Forelimb muscle (tissue), 1 donor: ENCODE measurements around the gene TBC1D22A. TPM values are rescaled to one million over a fixed set of nuclear protein-coding genes. Genes with fewer than 3 reads are reported as not detected.

ENCODE experiments used
- DNase-seq: peaks from one replicate; pipeline ENCODE4 v3.0.0-alpha.2; 2013; ENCODE audit warnings: low read depth
- polyA plus RNA-seq: library from polyadenylated mRNA; unstranded; fragments of 120-200 nt; gene quantifications from one replicate; pipeline ENCODE4 v1.2.1, GENCODE V29; 2013; ENCODE audit not compliant: insufficient read length

The TBC1D22A gene
- polyA plus RNA-seq, 1 donor = 14.2 TPM

GRCh38 chr22:47200273-47201051 lies 438.0 kb downstream of the TBC1D22A start:
- DNase-seq = peak; percentile 26

DNA sequence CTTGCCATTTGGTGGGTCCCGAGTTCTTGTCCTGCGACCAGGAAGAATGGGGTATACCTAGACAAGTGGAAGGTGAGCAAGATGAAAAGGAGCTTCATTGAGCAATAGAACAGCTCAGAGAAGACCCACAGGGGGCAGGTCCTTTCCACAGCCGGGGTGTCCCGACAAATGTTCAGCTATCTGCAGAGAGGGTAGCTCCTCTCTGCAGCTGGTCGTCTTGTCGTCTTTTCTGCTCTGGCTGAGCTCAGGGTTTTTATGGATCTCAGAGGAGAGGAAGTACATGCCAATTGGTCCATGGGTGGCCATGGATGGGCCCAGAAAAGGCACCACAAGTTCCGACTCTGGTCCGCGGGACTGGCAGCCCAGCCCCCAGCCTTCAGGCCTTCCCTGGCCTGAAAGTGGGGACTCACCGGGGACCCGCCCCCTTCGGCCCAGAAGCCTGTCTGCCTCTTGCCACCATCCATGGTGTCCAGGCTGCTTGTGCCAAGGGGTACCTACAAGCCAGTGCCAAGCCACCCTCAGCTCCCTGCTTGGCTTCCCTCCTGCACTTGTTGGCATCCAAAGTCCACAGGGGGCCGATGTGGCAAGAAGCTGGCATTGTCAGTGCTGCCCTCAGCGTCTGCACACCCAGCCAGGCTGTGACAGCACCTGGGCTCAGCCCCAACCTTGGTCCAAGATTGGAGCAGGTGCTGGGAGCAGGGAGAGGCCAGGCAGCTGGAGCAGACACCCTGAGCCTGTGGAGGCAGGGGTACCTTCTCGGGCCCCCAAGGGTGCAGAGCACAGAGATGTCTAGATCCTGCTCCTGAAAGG lies 438.9 kb downstream of the TBC1D22A start:
- no peak for DNase-seq

- no peak for DNase-seq
Measured at GRCh38 chr22:47201996-47202818, 439.8 kb downstream of the TBC1D22A start.

- no peak for DNase-seq
Measured at GRCh38 chr22:47202819-47203553, 440.5 kb downstream of the TBC1D22A start.

DNA sequence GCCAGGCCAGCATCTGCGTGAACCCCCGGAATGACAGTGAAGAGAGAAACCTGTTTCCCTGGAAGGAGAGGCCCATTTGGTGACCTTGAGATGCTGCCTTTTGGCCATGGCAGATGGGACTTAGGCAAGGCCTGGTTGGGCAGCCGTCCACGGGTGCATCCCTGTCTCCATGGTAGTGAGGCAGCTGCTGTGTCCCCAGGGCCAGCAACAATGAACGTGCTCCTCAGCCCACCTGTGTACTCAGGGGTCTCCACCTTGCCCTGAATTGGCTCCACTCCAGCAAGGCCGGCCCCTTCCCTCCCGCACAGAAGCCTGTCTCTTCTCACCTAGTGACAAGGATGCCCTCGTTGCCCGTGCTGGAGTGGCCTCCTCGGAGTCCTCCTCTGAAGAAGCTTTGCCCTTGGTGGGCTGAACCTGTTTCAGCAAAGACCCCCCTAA lies 441.1 kb downstream of the TBC1D22A start:
- no peak for DNase-seq

DNA sequence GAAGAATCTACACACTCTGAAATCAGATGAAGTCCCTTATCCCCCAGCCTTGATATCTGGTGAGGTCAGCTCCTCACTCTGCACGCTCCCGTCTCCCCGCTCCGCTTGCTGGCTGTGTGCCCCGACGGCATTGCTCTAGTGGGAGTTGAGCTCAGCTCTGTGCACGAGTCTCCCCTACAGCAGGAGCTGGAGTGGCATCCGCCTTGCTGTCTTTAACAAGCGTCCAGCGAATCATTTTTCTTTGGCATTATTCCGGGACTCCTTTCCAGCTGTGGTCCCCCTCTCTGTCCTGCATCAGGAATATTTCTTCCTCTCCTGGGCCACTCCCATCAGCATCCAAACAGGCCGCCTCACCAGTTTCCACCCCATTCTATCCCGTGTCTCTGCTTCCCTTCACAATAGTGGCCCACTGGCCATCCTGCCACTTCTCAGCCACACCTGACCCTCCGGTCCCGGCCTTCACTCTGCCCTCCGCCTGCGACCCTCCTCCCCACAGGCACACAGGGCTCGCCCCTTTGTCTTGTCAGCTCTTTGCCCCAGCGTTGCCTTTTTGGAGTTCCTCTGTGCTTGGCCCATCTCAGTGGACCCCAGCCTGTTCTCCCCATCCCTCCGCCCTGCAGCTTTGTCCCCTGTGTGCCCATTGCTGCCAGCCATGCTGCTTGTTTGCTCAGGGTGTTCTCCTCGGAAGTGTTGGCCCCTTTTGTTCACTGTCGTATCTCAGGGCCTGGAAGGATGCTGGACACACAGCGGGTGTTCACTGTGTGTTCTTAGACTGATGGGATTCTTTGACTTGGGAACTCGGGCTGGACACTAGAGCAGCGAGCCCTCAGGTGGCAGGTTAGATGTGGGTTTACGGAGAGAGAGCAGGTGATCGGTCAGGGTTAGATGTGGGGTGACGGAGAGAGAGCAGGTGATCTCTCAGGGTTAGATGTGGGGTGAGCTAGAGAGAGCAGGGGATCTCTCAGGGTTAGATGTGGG lies 441.8 kb downstream of the TBC1D22A start:
- DNase-seq = no peak

- no peak for DNase-seq
Measured at GRCh38 chr22:47205081-47205491, 442.6 kb downstream of the TBC1D22A start.

DNA sequence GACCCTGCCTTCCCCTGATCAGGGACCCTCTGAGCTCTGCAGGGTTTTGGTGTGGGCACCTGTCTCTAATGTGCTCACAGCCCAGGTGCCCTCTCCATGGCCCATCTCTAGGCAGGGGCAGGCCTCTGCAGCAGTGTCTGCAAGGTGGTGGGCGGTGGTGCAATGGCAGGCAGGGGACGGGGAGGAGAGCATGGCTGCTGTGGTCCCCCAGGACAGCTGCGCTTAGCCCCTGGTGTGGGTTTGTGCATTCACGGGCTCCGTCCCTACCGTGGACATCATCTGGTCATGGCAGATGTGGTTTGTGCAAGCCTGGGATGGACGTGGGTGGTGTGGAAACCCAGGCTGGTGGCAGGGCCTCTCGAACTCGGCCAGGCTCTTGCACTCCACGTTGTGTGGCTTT lies 443.1 kb downstream of the TBC1D22A start:
- no peak for DNase-seq

DNA sequence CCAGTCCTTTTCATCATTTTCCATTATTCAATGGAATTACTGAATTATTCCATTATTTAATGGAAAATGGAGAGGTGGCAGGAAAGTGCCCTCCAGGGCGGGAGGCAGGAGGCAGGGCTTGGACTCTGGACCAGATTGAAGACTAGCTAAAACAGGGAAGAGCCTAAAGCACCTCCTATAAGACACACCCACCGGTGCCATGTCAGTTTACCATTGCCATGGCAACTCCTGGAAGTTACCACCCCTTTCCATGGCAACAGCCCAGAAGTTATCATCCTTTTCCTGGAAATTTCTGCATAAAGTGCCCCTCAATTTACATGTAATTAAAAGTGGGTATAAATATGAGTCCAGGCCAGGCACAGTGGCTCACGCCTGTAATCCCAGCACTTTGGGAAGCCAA lies 443.7 kb downstream of the TBC1D22A start:
- DNase-seq = no peak

DNA sequence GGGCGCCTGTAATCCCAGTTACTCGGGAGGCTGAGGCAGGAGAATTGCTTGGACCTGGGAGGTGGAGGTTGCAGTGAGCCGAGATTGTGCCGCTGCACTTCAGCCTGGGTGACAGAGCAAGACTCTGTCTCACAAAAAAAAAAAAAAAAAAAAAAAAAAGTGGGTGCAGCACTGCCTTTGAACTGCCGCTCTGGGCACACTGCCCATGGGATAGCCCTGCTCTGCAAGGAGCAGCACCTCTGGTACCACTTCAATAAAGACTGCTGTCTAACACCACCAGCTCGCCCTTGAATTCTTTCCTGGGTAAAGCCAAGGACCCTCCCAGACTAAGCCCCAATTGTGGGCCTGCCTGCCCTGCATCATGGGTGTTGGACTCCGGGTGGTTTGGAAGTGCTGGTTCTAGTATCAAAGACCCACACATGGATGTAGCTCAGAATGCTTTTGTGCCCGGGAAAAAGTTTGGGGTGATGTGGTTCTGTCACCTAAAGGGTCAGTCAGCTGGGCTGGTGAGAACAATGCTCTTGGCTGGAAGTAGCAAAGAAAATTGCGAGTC lies 444.3 kb downstream of the TBC1D22A start:
- DNase-seq = no peak

- DNase-seq = no peak
Measured at GRCh38 chr22:47207387-47207786, 444.9 kb downstream of the TBC1D22A start.

- DNase-seq = no peak
Measured at GRCh38 chr22:47207846-47208554, 445.6 kb downstream of the TBC1D22A start.

DNA sequence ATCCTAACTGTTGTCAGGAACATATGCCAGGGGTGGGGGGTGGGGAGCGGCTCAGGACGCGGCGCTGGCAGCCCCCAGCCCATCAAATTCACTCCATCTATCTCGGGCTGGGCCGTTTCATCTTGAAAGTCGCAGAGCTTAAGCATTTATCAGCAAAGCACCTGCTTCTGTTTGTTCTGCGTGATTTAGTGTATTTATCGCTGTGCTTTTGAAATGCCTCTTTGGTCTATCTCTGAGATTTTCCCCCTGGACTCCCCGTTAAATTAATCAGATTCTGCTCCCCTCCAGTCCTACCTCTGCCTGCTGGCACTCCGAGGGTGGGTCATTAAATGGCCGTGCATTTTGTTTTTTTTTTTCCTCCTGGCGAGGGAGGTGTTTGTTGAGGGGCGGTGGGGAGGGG lies 446.2 kb downstream of the TBC1D22A start:
- DNase-seq = no peak

DNA sequence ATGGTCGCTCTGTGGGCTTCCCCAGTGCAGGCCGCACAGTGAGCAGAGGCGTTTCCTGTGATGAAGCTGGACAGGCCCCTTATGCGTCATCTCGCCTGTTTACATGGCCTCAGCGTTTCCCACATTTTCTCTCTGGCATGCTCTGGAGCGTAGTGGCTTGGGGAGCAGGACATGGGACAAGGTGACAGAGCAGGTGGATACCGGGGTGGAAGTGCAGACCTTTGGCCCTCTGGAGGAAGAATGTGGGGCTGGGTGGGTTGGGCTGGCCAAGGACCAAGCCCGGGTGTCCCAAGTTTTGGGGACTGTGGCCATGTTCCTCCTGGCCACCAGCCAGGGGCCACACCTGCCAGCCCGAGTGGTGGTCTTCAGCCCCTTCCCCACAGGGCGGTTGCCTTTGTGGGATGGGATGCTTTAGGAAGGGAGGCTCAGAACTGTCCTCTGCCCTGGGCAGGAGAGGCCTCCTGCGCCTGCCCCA lies 446.6 kb downstream of the TBC1D22A start:
- no peak for DNase-seq

GRCh38 chr22:47209547-47210023 lies 447.1 kb downstream of the TBC1D22A start:
- DNase-seq = no peak

DNA sequence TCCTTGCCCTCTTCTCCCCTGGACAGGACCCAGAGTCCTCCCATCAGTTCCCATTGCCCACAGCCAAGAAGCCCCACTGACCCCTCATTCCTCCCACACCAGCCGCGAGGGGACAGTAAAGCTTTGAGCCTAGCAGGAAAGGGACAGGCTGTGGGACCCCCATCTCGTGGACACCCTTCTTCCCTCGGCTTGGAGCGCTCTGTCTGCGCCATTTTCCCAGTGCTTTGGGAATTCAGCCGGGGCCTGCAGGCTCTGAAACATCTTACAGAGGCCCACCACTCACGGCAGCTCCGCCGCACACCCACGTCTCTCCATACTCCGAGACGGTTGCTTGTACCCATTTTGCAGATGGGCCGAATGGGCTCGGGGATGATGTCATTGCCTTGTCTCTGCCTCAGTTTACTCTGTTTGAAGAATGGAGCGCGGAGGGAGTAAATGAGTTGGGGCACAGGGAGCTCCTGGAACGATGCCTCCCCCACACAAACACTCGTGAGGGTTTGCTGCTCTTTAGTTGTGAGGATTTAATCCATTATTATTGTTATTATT lies 447.7 kb downstream of the TBC1D22A start:
- no peak for DNase-seq

- no peak for DNase-seq
Measured at GRCh38 chr22:47210686-47211085, 448.2 kb downstream of the TBC1D22A start.

GRCh38 chr22:47213571-47214230 lies 451.3 kb downstream of the TBC1D22A start:
- DNase-seq = no peak
